ENCODE results near the gene NAA38.

- TF ChIP-seq, protein P1, sequence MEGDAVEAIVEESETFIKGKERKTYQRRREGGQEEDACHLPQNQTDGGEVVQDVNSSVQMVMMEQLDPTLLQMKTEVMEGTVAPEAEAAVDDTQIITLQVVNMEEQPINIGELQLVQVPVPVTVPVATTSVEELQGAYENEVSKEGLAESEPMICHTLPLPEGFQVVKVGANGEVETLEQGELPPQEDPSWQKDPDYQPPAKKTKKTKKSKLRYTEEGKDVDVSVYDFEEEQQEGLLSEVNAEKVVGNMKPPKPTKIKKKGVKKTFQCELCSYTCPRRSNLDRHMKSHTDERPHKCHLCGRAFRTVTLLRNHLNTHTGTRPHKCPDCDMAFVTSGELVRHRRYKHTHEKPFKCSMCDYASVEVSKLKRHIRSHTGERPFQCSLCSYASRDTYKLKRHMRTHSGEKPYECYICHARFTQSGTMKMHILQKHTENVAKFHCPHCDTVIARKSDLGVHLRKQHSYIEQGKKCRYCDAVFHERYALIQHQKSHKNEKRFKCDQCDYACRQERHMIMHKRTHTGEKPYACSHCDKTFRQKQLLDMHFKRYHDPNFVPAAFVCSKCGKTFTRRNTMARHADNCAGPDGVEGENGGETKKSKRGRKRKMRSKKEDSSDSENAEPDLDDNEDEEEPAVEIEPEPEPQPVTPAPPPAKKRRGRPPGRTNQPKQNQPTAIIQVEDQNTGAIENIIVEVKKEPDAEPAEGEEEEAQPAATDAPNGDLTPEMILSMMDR (IDR thresholded peaks at IDR 0.05; ENCODE audit: low read depth, low read length): no peak
- no peak for TF ChIP-seq EZH2phosphoT487 (IDR thresholded peaks at IDR 0.05; ENCODE audit: low read depth)
These were observed 15.4 kb downstream of the NAA38 start for GRCh38 chr17:7841915-7842379.
